ENCODE measurements around the gene CAPZB. TPM values are rescaled to one million over a fixed set of nuclear protein-coding genes. Genes with fewer than 3 reads are reported as not detected.
"Not testable (repeated sequence)": the region's sequence is repeated elsewhere in the genome, so short reads cannot be mapped to it uniquely, and the experiment has no call there.

Gene CAPZB
- total RNA-seq, 5 donors from 2014 or later (not counting 1 experiment from before 2014, with no cell fraction given), result 272 to 342 (median 320) TPM

DNA sequence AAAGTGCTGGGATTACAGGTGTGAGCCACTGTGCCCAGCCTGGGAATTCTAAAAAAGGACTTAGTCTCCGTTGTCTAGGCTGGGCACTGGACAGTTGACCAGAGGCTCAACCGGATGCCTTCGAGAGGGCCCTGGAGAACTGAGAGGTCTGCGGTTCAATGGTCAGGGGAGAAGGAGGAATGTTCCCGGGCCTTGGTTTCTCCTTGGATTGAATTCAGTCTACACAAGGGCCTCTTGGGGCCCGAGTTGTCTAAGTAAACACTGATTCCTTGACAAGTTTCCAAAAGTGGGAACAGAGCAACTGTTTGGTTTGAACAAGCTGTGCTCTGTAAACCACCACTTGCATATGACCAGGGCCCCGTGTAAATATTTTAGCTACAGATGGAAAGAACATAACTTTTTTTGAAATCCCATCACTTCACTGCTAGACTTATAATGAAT, 29.1 kb upstream of the CAPZB start:
- ChIA-PET POLR2A (no interaction called here), CTCF (no interaction called here)
- H3K9me3 Mint-ChIP-seq, result peaks cover 0 to 7% (median 0%) of the 10 kb centered on the region in 3 donors
- no peak overlapping the region for H3K27ac Mint-ChIP-seq
- Histone ChIP-seq H3K4me3 (ENCODE audit: control insufficient read depth in 1 of 2, extremely low read depth in 1 of 2, low read length in 1 of 2) (no peak overlapping the region), H3K9me3 (no peaks in the 10 kb centered on the region), H3K4me1 (ENCODE audit: control insufficient read depth in 1 of 2, extremely low read depth in 1 of 2, insufficient read depth in 2 of 2, low read length in 2 of 2) (no peaks in the 10 kb centered on the region), H3K27me3 (replicated peaks in 1 of 2; ENCODE audit: control insufficient read depth in 2 of 2, extremely low read depth in 1 of 2, insufficient read depth in 2 of 2, low read length in 1 of 2) (no peaks in the 10 kb centered on the region), H3K36me3 (ENCODE audit: control insufficient read depth in 2 of 2, extremely low read depth in 1 of 2, insufficient read depth in 1 of 2, low read length in 1 of 2) (no peaks in the 10 kb centered on the region), H3K27ac (ENCODE audit: low read length) (no peak overlapping the region)
- no peaks in the 10 kb centered on the region for H3K36me3 Mint-ChIP-seq
- no peak for ATAC-seq (replicated peaks in 1 of 4)
- no peaks in the 10 kb centered on the region for H3K27me3 Mint-ChIP-seq
- no peak overlapping the region for H3K4me3 Mint-ChIP-seq
- WGBS (ENCODE audit: insufficient coverage), result 94% methylated on average over 6 of the region's 7 CpGs
- peaks cover 4 to 12% (median 7%) of the 10 kb centered on the region in 3 donors for H3K4me1 Mint-ChIP-seq
- DNase-seq, result no peak

GRCh38 chr1:19512545-19512944, 27.2 kb upstream of the CAPZB start:
- Histone ChIP-seq H3K27ac (ENCODE audit: low read length) (no peak overlapping the region), H3K9me3 (no peaks in the 10 kb centered on the region), H3K27me3 (replicated peaks in 1 of 2; ENCODE audit: control insufficient read depth in 2 of 2, extremely low read depth in 1 of 2, insufficient read depth in 2 of 2, low read length in 1 of 2) (no peaks in the 10 kb centered on the region), H3K4me1 (ENCODE audit: control insufficient read depth in 1 of 2, extremely low read depth in 1 of 2, insufficient read depth in 2 of 2, low read length in 2 of 2) (peaks cover 0 to 6% of the 10 kb centered on the region in 2 experiments), H3K4me3 (ENCODE audit: control insufficient read depth in 1 of 2, extremely low read depth in 1 of 2, low read length in 1 of 2) (no peak overlapping the region), H3K36me3 (ENCODE audit: control insufficient read depth in 2 of 2, extremely low read depth in 1 of 2, insufficient read depth in 1 of 2, low read length in 1 of 2) (no peaks in the 10 kb centered on the region)
- ATAC-seq (replicated peaks in 1 of 4), result no peak
- ChIA-PET CTCF (no interaction called here), POLR2A (no interaction called here)
- WGBS (ENCODE audit: insufficient coverage), result no CpG with 5 or more reads among the region's 2 CpGs
- DNase-seq, result no peak
- Mint-ChIP-seq H3K27ac (no peak overlapping the region), H3K4me3 (no peak overlapping the region), H3K27me3 (no peaks in the 10 kb centered on the region), H3K4me1 (peaks cover 8 to 18% (median 12%) of the 10 kb centered on the region in 3 donors), H3K9me3 (peaks cover 0 to 3% (median 0%) of the 10 kb centered on the region in 3 donors), H3K36me3 (no peaks in the 10 kb centered on the region)

DNA sequence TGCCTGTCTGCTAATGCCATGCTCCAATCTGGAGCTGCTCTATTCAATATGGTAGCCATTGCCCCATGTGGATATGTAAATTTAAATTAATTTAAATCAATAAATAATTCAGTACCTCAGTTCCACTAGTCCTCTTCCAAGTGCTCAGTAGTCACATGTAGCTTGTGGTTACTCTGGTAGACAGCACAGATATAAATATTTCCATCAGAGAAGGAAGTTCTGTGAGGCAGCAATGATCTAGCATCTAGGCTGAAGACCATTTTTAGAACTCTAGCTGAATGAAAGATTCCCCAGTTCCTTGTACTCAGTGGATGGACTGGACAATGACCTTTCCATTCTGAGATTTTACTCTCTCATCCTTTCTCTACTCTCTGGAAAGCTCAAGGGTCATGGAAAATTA, 25.8 kb upstream of the CAPZB start:
- no peaks in the 10 kb centered on the region for H3K36me3 ChIP-seq (ENCODE audit: control insufficient read depth in 2 of 2, extremely low read depth in 1 of 2, insufficient read depth in 1 of 2, low read length in 1 of 2)
- no peak for DNase-seq
- H3K27ac Mint-ChIP-seq, result no peak overlapping the region
- no peak for ATAC-seq (replicated peaks in 1 of 4)
- H3K4me1 ChIP-seq (ENCODE audit: control insufficient read depth in 1 of 2, extremely low read depth in 1 of 2, insufficient read depth in 2 of 2, low read length in 2 of 2), result peaks cover 0 to 6% of the 10 kb centered on the region in 2 experiments
- no peaks in the 10 kb centered on the region for H3K36me3 Mint-ChIP-seq
- ChIA-PET POLR2A (interaction anchor here in 1 of 2 donors (0.5 kb wide), 1 partner anchor 266 kb away, joined by 4 read pairs; no protein-coding TSS in a partner anchor), CTCF (interaction anchor here (0.6 to 1.0 kb wide), 2 partner anchors 32 to 967 kb away, joined by 3 read pairs; no protein-coding TSS in a partner anchor)
- H3K4me3 Mint-ChIP-seq, result no peak overlapping the region
- no peaks in the 10 kb centered on the region for H3K9me3 ChIP-seq
- H3K9me3 Mint-ChIP-seq, result no peaks in the 10 kb centered on the region
- no peaks in the 10 kb centered on the region for H3K27me3 Mint-ChIP-seq
- no peaks in the 10 kb centered on the region for H3K27me3 ChIP-seq (replicated peaks in 1 of 2; ENCODE audit: control insufficient read depth in 2 of 2, extremely low read depth in 1 of 2, insufficient read depth in 2 of 2, low read length in 1 of 2)
- no peak overlapping the region for H3K4me3 ChIP-seq (ENCODE audit: control insufficient read depth in 1 of 2, extremely low read depth in 1 of 2, low read length in 1 of 2)
- no peak overlapping the region for H3K27ac ChIP-seq (ENCODE audit: low read length)
- H3K4me1 Mint-ChIP-seq, result peaks cover 7 to 18% (median 8%) of the 10 kb centered on the region in 3 donors

GRCh38 chr1:19509647-19510046, 24.3 kb upstream of the CAPZB start:
- WGBS (ENCODE audit: insufficient coverage), result 84% methylated on average over 6 of the region's 8 CpGs
- ATAC-seq (replicated peaks in 1 of 4); H3K4me1 ChIP-seq (ENCODE audit: control insufficient read depth in 1 of 2, extremely low read depth in 1 of 2, insufficient read depth in 2 of 2, low read length in 2 of 2); CTCF ChIA-PET; H3K27ac Mint-ChIP-seq; H3K27ac ChIP-seq (ENCODE audit: low read length); H3K9me3 Mint-ChIP-seq; H3K27me3 ChIP-seq (replicated peaks in 1 of 2; ENCODE audit: control insufficient read depth in 2 of 2, extremely low read depth in 1 of 2, insufficient read depth in 2 of 2, low read length in 1 of 2); H3K9me3 ChIP-seq; H3K4me3 Mint-ChIP-seq; H3K36me3 ChIP-seq (ENCODE audit: control insufficient read depth in 2 of 2, extremely low read depth in 1 of 2, insufficient read depth in 1 of 2, low read length in 1 of 2); H3K4me3 ChIP-seq (ENCODE audit: control insufficient read depth in 1 of 2, extremely low read depth in 1 of 2, low read length in 1 of 2); POLR2A ChIA-PET; DNase-seq; H3K36me3 Mint-ChIP-seq; H3K27me3 Mint-ChIP-seq: not testable (repeated sequence)
- H3K4me1 Mint-ChIP-seq, result peaks cover 6 to 30% (median 16%) of the 10 kb centered on the region in 3 donors

- POLR2A ChIA-PET, result no interaction called here
- H3K36me3 ChIP-seq (ENCODE audit: control insufficient read depth in 2 of 2, extremely low read depth in 1 of 2, insufficient read depth in 1 of 2, low read length in 1 of 2), result no peaks in the 10 kb centered on the region
- H3K27ac ChIP-seq (ENCODE audit: low read length), result no peak overlapping the region
- no peak overlapping the region for H3K4me3 ChIP-seq (ENCODE audit: control insufficient read depth in 1 of 2, extremely low read depth in 1 of 2, low read length in 1 of 2)
- H3K27ac Mint-ChIP-seq, result no peak overlapping the region
- peaks cover 6 to 29% (median 16%) of the 10 kb centered on the region in 3 donors for H3K4me1 Mint-ChIP-seq
- no peaks in the 10 kb centered on the region for H3K27me3 ChIP-seq (replicated peaks in 1 of 2; ENCODE audit: control insufficient read depth in 2 of 2, extremely low read depth in 1 of 2, insufficient read depth in 2 of 2, low read length in 1 of 2)
- no CpG with 5 or more reads among the region's 5 CpGs for WGBS (ENCODE audit: insufficient coverage)
- H3K4me3 Mint-ChIP-seq, result no peak overlapping the region
- no peaks in the 10 kb centered on the region for H3K9me3 ChIP-seq
- peaks cover 0 to 6% of the 10 kb centered on the region in 2 experiments for H3K4me1 ChIP-seq (ENCODE audit: control insufficient read depth in 1 of 2, extremely low read depth in 1 of 2, insufficient read depth in 2 of 2, low read length in 2 of 2)
- H3K27me3 Mint-ChIP-seq, result no peaks in the 10 kb centered on the region
- no peak for DNase-seq
- CTCF ChIA-PET, result no interaction called here
- no peaks in the 10 kb centered on the region for H3K9me3 Mint-ChIP-seq
- ATAC-seq (replicated peaks in 1 of 4), result no peak
- H3K36me3 Mint-ChIP-seq, result no peaks in the 10 kb centered on the region
Observed at GRCh38 chr1:19507516-19507915, 22.2 kb upstream of the CAPZB start.

GRCh38 chr1:19505693-19506457, 20.5 kb upstream of the CAPZB start:
- CTCF ChIA-PET, result no interaction called here
- Histone ChIP-seq H3K4me3 (ENCODE audit: control insufficient read depth in 1 of 2, extremely low read depth in 1 of 2, low read length in 1 of 2) (no peak overlapping the region), H3K27ac (ENCODE audit: low read length) (no peak overlapping the region), H3K9me3 (no peaks in the 10 kb centered on the region), H3K27me3 (replicated peaks in 1 of 2; ENCODE audit: control insufficient read depth in 2 of 2, extremely low read depth in 1 of 2, insufficient read depth in 2 of 2, low read length in 1 of 2) (no peaks in the 10 kb centered on the region), H3K36me3 (ENCODE audit: control insufficient read depth in 2 of 2, extremely low read depth in 1 of 2, insufficient read depth in 1 of 2, low read length in 1 of 2) (no peaks in the 10 kb centered on the region), H3K4me1 (ENCODE audit: control insufficient read depth in 1 of 2, extremely low read depth in 1 of 2, insufficient read depth in 2 of 2, low read length in 2 of 2) (peaks cover 0 to 6% of the 10 kb centered on the region in 2 experiments)
- DNase-seq, result no peak
- H3K4me3 Mint-ChIP-seq, result no peak overlapping the region
- no peaks in the 10 kb centered on the region for H3K9me3 Mint-ChIP-seq
- WGBS (ENCODE audit: insufficient coverage), result 51% methylated on average over 8 of the region's 11 CpGs
- ATAC-seq (replicated peaks in 1 of 4), result no peak
- peaks cover 3% of the 10 kb centered on the region for H3K36me3 Mint-ChIP-seq
- POLR2A ChIA-PET, result no interaction called here
- peaks cover 6 to 26% (median 16%) of the 10 kb centered on the region in 3 donors for H3K4me1 Mint-ChIP-seq
- no peak overlapping the region for H3K27ac Mint-ChIP-seq
- H3K27me3 Mint-ChIP-seq, result no peaks in the 10 kb centered on the region
